SK-N-MC (cell line): ENCODE measurements around the gene CACFD1.

ENCODE experiments used
- DNase-seq: peaks from one replicate; pipeline ENCODE4 v3.0.0-alpha.2; 2011; ENCODE audit warnings: low read depth, low spot score
- H3K27ac ChIP-seq: fragments of 200-600 bp; sonication (generic); 2 replicates; pipeline ENCODE4 v1.5.1; 2016; ENCODE audit warnings: mixed run types
- H3K36me3 ChIP-seq: fragments of 200-600 bp; sonication (generic); 2 replicates; pipeline ENCODE4 v1.6.1; 2017; ENCODE audit warnings: antibody characterized with exemption, low read length, mixed read lengths; ENCODE audit not compliant: insufficient read depth
- H3K4me3 ChIP-seq: fragments of 200-600 bp; sonication (generic); 2 replicates; pipeline ENCODE4 v1.5.1; 2016
- H3K9ac ChIP-seq: fragments of 200-600 bp; sonication (generic); 2 replicates; pipeline ENCODE4 v1.8.0; 2017; ENCODE audit warnings: mixed run types, mixed read lengths; ENCODE audit not compliant: insufficient read length
- H3K9me3 ChIP-seq: fragments of 200-600 bp; sonication (generic); 2 replicates; pipeline ENCODE4 v1.6.1; 2017; ENCODE audit warnings: low read depth, mild to moderate bottlenecking, antibody characterized with exemption, low read length, moderate library complexity, mixed read lengths
- EZH2 ChIP-seq: fragments of 200-600 bp; sonication (generic); IDR thresholded peaks from one replicate; pipeline ENCODE4 v1.6.1; 2017; ENCODE audit warnings: antibody characterized with exemption
- FOXP2 ChIP-seq: optimal IDR thresholded peaks from 2 replicates; pipeline ENCODE3; 2011; ENCODE audit warnings: mild to moderate bottlenecking, moderate library complexity; ENCODE audit not compliant: insufficient read depth; ENCODE audit errors: extremely low read length, control extremely low read depth
- POLR2AphosphoS5 ChIP-seq: IDR thresholded peaks from 2 replicates; pipeline ENCODE4 v1.6.1; 2012; ENCODE audit warnings: mild to moderate bottlenecking, low read depth, low read length, borderline replicate concordance

CACFD1 gene

DNA sequence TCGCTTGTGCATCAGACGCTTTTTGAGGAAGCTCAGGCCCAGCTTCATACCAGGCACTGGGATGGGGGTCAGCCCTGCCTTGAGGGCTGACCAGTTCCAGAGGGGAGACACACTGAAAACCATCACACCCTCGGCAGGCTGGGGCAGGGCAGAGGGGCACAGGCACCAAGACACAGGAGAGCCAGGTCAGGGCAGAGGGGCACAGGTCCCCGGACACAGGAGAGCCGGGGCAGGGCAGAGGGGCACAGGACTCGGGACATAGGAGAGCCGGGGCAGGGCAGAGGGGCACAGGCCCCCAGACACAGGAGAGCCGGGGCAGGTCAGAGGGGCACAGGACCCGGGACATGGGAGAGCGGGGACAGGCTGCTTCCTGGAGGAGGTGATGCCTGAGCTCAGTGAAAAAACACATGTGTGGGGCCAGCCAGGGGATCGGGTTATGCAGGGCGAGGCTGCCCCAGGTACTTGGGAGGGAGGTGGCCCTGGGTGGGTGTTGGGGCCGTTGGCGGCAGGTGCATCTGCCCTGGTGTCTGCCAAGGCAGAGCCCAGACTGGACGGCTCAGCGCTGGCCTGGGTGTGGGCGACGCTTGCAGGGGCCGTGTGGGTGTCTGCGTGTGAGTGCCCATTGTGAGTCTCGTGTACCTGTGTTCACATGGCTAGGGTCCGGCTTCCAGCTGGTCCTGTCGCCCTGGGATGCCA lies 34.2 kb downstream of the CACFD1 start:
- no peak overlapping the region for H3K27ac ChIP-seq
- no peaks in the 10 kb centered on the region for H3K9me3 ChIP-seq
- DNase-seq = no peak
- TF ChIP-seq POLR2AphosphoS5 = no peak
- TF ChIP-seq EZH2 = no peak
- TF ChIP-seq FOXP2 = no peak
- H3K4me3 ChIP-seq = no peak overlapping the region
- no peak overlapping the region for H3K9ac ChIP-seq
- H3K36me3 ChIP-seq = no peaks in the 10 kb centered on the region

DNA sequence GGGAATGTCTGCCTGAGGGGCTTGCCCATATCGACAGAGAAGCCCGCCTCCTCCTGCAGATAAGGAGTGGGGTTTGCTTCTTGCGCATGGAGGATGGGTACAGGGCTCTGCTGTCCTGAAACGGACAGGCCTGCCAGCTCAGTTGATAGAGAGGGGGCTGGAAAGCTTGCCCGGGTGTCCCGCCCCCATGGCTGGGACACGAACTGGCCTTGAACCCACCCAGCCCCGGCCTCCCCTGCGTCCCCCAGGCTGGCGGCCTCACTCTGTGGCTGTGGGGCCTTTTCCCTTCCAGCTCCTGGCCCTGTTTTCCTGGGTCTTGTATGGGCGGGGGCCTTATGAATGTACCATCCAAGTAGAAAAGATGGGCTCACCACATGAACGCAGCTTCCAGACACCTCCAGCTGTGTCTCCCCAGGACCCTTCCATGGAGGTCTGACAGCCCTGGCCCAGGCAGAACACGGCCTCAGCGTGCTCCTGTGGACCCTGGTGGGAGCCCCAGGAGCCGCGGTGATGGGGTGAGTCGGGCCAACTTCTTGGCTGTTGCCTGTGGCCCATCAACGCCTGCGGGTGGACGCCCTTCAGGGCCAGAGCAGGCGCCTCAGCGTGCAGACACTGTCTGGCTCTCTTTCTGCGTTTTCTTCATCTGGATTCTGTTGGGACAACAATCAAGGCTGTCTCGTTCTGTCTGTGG lies 35.0 kb downstream of the CACFD1 start:
- no peak for TF ChIP-seq EZH2
- TF ChIP-seq FOXP2 = no peak
- TF ChIP-seq POLR2AphosphoS5 = no peak
- Histone ChIP-seq H3K9ac (no peak overlapping the region), H3K9me3 (no peaks in the 10 kb centered on the region), H3K27ac (no peak overlapping the region), H3K4me3 (no peak overlapping the region), H3K36me3 (no peaks in the 10 kb centered on the region)
- DNase-seq = no peak

DNA sequence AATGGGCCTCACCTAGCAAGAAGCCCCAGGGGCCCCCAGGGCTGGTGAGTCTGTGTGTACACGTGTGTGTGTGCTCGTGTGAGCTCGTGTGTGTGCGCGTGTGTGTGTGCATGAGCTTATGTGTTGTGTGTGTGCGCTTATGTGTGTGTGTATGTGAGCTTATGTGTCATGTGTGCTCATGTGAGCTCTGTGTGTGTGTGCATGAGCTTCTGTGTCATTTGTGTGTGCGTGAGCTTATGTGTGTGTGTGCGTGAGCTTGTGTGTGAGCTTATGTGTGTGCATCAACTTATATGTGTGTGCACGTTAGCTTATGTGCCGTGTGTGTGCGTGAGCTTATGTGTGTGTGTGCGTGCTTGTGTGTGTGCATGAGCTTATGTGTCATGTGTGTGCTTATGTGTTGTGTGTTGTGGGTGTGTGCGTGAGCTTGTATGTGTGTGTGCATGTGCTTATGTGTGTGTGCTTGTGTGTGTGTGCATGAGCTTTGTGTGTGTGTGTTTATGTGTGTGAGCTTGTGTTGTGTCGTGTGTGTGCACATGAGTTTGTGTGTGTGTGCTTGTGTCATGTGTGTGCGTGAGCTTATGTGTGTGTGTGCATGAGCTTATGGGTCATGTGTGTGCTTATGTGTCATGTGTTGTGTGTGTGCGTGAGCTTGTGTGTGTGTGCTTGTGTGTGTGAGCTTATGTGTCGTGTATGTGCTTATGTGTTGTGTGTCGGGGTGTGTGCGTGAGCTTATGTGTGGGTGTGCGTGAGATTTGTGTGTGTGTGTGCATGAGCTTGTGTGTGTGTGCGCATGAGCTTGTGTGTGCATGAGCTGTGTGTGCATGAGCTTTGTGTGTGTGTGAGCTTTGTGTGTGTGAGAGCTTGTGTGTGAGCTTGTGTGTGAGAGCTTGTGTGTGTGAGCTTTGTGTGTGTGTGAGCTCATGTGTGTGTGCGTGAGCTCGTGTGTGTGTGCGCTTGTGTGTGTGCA lies 35.8 kb downstream of the CACFD1 start:
- Histone ChIP-seq H3K9me3 (no peaks in the 10 kb centered on the region), H3K27ac (no peak overlapping the region), H3K9ac (no peak overlapping the region), H3K4me3 (no peak overlapping the region), H3K36me3 (no peaks in the 10 kb centered on the region)
- DNase-seq = no peak
- TF ChIP-seq EZH2 (no peak), POLR2AphosphoS5 (no peak), FOXP2 (no peak)

DNA sequence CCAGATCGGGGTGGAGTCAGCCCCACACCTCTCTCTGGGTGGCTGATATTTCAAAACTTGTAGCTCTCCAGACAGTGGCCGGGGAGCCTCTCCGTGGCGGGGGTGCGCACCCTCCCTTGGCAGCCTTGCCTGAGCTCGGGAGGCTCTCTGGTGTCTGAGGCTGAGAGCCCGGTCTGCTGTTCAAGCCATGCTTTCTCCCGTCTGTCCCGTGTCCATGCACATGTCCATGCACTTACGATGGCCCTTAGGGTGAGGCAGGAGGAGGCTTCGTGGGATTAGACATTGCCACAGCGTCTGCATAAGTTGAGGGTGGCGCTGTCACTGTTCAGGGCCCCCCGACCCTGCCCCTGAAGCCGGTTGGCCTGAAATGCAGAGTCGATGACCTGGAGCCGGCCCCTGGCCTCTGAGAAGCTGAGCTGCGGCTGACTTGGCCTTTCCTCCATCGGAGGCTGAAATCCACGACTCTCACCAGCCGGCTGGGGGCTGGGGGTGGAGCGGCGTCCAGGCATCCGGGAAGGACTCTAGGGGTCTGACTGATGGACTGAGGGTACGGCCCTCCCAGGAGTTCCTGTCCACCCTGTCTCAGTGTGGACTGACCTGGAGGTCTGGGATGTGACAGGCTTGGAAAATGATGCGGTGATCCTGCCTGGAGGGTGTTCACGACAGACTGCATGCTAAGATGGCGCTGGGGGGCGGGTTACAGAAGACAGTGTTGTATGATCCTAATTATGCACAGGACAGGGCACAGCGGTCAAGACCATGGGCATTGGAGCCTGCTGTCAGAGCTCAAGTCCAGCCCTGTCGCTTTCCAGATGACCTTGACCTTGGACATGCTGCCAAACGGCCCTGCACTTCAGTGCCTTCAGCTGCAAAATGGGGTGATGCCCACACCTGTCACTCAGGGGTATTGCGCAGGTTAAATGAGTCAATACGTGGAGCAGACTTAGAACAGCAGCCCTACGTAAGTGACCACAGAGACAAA lies 37.4 kb downstream of the CACFD1 start:
- H3K9me3 ChIP-seq = no peaks in the 10 kb centered on the region
- no peak for DNase-seq
- no peak overlapping the region for H3K4me3 ChIP-seq
- no peak overlapping the region for H3K27ac ChIP-seq
- H3K36me3 ChIP-seq = no peaks in the 10 kb centered on the region
- TF ChIP-seq POLR2AphosphoS5 (no peak), FOXP2 (no peak), EZH2 (no peak)
- H3K9ac ChIP-seq = no peak overlapping the region

DNA sequence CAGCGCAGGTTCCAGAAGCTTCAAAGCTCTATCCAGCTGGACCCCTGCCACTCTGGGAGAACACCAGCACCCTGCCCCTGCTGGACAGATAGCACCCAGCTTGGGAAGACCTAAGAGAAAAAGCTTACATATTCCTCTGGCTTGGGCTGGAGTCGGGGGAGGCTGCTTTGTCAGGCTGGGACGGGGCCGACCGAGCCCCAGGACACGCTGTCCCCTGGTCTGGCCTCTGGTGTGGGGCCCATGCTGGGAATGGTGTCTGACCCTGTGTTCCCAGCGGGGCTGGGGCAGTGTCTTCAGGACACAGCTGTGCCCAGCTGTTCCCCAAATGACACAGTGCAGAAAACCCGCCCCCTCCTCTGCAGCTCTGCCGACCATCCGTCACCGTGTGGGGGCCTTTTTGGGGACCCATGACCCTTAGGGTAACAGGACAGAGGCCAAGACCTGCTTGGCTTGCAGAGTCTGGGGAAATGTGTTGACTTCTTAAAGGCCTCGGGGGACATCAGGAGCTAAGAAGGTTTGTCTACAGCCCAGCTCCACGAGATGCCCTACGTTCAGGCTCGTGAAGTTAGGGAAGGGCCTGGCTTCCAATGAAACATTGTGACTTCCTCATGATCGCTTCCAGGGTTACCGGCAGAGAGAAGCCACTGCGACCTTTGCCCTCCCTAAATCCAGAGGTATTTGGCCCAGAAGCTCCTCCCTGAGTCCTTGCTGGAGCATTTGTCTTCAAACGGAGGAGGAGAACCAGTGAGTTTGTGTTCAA lies 39.5 kb downstream of the CACFD1 start:
- H3K9me3 ChIP-seq = no peaks in the 10 kb centered on the region
- H3K36me3 ChIP-seq = no peaks in the 10 kb centered on the region
- no peak for DNase-seq

DNA sequence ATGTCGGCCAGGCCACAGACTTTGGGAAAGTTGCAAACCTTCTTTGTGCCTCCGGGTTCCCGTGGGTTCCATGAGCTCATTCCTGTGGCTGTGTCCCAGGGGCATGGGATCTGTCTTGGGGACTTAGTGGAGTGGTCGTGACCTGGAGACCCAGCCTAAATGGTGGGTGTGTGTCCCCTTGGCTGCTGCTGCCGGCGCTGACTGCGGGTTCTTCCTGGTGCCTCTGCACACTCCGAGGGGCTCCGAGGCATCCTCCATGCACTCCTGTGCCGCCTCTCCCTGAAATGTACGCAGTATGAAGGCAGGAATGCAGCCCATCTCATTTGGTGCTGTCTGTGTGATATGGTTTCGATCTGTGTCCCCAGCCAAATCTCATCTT lies 40.1 kb downstream of the CACFD1 start:
- Histone ChIP-seq H3K9ac (no peak overlapping the region), H3K4me3 (no peak overlapping the region)
- DNase-seq = no peak

More for the DNA sequence above, 39.5 kb downstream of the CACFD1 start:
- Histone ChIP-seq H3K27ac (no peak overlapping the region), H3K9ac (no peak overlapping the region), H3K4me3 (no peak overlapping the region)
- no peak for TF ChIP-seq EZH2
- no peak for TF ChIP-seq POLR2AphosphoS5
- no peak for TF ChIP-seq FOXP2

DNA sequence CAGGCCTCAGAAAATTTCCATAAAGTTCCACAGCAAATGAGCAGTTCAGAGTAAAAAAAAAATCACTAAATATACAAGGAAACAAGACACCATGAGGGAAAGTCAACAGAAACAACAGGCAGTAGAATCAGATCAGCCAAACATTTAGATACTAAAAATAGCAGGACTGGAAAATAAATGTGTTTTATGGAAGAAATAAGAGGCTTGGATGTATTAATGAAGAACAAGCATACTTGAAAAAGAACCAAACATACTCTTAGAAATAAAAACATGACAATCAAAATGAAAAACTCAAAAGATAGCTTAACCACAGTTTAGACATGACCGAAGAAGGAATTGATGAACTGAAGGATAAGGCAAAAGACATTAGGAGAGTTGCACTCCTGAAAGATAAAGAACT lies 42.3 kb downstream of the CACFD1 start:
- Histone ChIP-seq H3K36me3 (no peaks in the 10 kb centered on the region), H3K27ac (no peak overlapping the region), H3K9ac (no peak overlapping the region), H3K9me3 (no peaks in the 10 kb centered on the region), H3K4me3 (no peak overlapping the region)
- TF ChIP-seq FOXP2 = no peak
- TF ChIP-seq EZH2 = no peak
- no peak for TF ChIP-seq POLR2AphosphoS5
- no peak for DNase-seq

More for the DNA sequence above, 40.1 kb downstream of the CACFD1 start:
- no peak overlapping the region for H3K27ac ChIP-seq
- TF ChIP-seq POLR2AphosphoS5 (no peak), FOXP2 (no peak), EZH2 (no peak)
- H3K36me3 ChIP-seq = no peaks in the 10 kb centered on the region
- no peaks in the 10 kb centered on the region for H3K9me3 ChIP-seq
